Left lung (tissue), 10 donors: ENCODE results near the gene FXN. TPM values are rescaled to one million over a fixed set of nuclear protein-coding genes. Genes with fewer than 3 reads are reported as not detected.
A peak's percentile ranks its signal among the peaks of the same experiment; 100 is the strongest.
"Not testable (repeated sequence)": the region's sequence is repeated elsewhere in the genome, so short reads cannot be mapped to it uniquely, and the experiment has no call there.

Experiments used
- ATAC-seq: fragments of 200-7000 bp; cut with Tn5 transposase; one replicate; pipeline ENCODE4 v1.9.1; 2020; ENCODE audit warnings: moderate library complexity
- DNase-seq, 4 donors: peaks; one replicate each; pipeline ENCODE4 v3.0.0-alpha.2; 2013 to 2020
- H3K27ac ChIP-seq, 2 donors: fragments of 200-600 bp; sonication (generic) in 1 of 2; one replicate each; pipeline versions ENCODE4 v1.5.0 to v1.8.0; 2020 to 2021
- H3K27me3 ChIP-seq, 2 donors: fragments of 200-600 bp; sonication (generic) in 1 of 2; one replicate each; pipeline versions ENCODE4 v1.5.0 to v1.8.0; 2020 to 2021
- H3K36me3 ChIP-seq, 2 donors: fragments of 200-600 bp; sonication (generic) in 1 of 2; one replicate each; pipeline versions ENCODE4 v1.5.0 to v1.8.0; 2020 to 2021
- H3K4me1 ChIP-seq, 2 donors: fragments of 200-600 bp; one replicate each; pipeline ENCODE4 v1.8.0; 2021
- H3K4me3 ChIP-seq, 2 donors: fragments of 200-600 bp; sonication (generic) in 1 of 2; one replicate each; pipeline versions ENCODE4 v1.5.0 to v1.8.0; 2020 to 2021; ENCODE audit warnings: mild to moderate bottlenecking in 1 of 2
- H3K9me3 ChIP-seq, 2 donors: fragments of 200-600 bp; sonication (generic) in 1 of 2; one replicate each; pipeline versions ENCODE4 v1.5.0 to v1.8.0; 2020 to 2021
- CTCF ChIP-seq, 2 donors: fragments of 200-600 bp; sonication (generic) in 1 of 2; IDR thresholded peaks; one replicate each; pipeline versions ENCODE4 v1.5.0 to v1.8.0; 2021; ENCODE audit warnings: antibody characterized with exemption in 2 of 2
- intact Hi-C, 2 donors: fragments of 100-400 bp; cut with DNase I; formaldehyde crosslinking; loops; one replicate each; pipeline versions ENCODE4 v1.11.2 to v1.14.2; 2022
- polyA plus RNA-seq, 6 donors: library from polyadenylated mRNA; unstranded; fragments of 120-200 nt; gene quantifications; one replicate each; pipeline ENCODE4 v1.2.1, GENCODE V29; 2013; ENCODE audit not compliant: insufficient read length in 6 of 6
- total RNA-seq, 2 donors: library from RNA; stranded (reverse); fragmentation: NEBNext Ultra II Directional; extraction: Animal tissue kit (Norgen Biotek cat#: 25700); gene quantifications; one replicate each; pipeline ENCODE4 v1.2.1, GENCODE V29; 2021
- donor health status: DM: no; HTN: yes; CAD: no.
- donor health status: DM: no; HTN: no; CAD: no.

Gene FXN
- total and polyA plus RNA-seq, 8 donors, result 11.0 to 24.2 (median 22.3) TPM

- no peaks in the 10 kb centered on the region for H3K27me3 ChIP-seq
- peaks cover 0 to 32% of the 10 kb centered on the region in 2 donors for H3K36me3 ChIP-seq
- no peak for TF ChIP-seq CTCF (IDR thresholded peaks at IDR 0.05)
- H3K9me3 ChIP-seq, result no peaks in the 10 kb centered on the region
- H3K27ac ChIP-seq, result no peak overlapping the region
- peak; percentile 55 for ATAC-seq
- no peak for DNase-seq
- no peak overlapping the region for H3K4me3 ChIP-seq
- peaks cover 0 to 4% of the 10 kb centered on the region in 2 donors for H3K4me1 ChIP-seq
- intact Hi-C loops, result no loop called here
Measured at GRCh38 chr9:69044240-69045219, 9.0 kb downstream of the FXN start.

- no peak overlapping the region for H3K4me3 ChIP-seq
- ATAC-seq (no peak), DNase-seq (no peak)
- no peaks in the 10 kb centered on the region for H3K27me3 ChIP-seq
- peaks cover 0 to 37% of the 10 kb centered on the region in 2 donors for H3K36me3 ChIP-seq
- H3K9me3 ChIP-seq, result no peaks in the 10 kb centered on the region
- no peak overlapping the region for H3K27ac ChIP-seq
- TF ChIP-seq CTCF (IDR thresholded peaks at IDR 0.05), result no peak
- H3K4me1 ChIP-seq, result peaks cover 0 to 4% of the 10 kb centered on the region in 2 donors
- intact Hi-C loops, result no loop called here
Measured at GRCh38 chr9:69045821-69046220, 10.3 kb downstream of the FXN start.

- TF ChIP-seq CTCF (IDR thresholded peaks at IDR 0.05), result no peak
- Histone ChIP-seq H3K27me3 (no peaks in the 10 kb centered on the region), H3K4me1 (peaks cover 0 to 4% of the 10 kb centered on the region in 2 donors), H3K27ac (no peak overlapping the region), H3K9me3 (no peaks in the 10 kb centered on the region), H3K4me3 (no peak overlapping the region), H3K36me3 (peaks cover 0 to 37% of the 10 kb centered on the region in 2 donors)
- no peak for ATAC-seq
- DNase-seq, result no peak
- intact Hi-C loops, result no loop called here
Measured at GRCh38 chr9:69046723-69047122, 11.2 kb downstream of the FXN start.

- Histone ChIP-seq H3K4me3 (no peak overlapping the region), H3K9me3 (no peaks in the 10 kb centered on the region), H3K27me3 (no peaks in the 10 kb centered on the region), H3K4me1 (peaks cover 0 to 4% of the 10 kb centered on the region in 2 donors), H3K27ac (no peak overlapping the region), H3K36me3 (peaks cover 0 to 37% of the 10 kb centered on the region in 2 donors)
- no peak for TF ChIP-seq CTCF (IDR thresholded peaks at IDR 0.05)
- DNase-seq, result no peak
- ATAC-seq, result no peak
- intact Hi-C loops, result no loop called here
Measured at GRCh38 chr9:69047371-69047770, 11.8 kb downstream of the FXN start.

GRCh38 chr9:69049094-69049493 is 13.5 kb downstream of the FXN start:
- Histone ChIP-seq H3K9me3 (no peaks in the 10 kb centered on the region), H3K27me3 (no peaks in the 10 kb centered on the region), H3K27ac (no peak overlapping the region), H3K4me3 (no peak overlapping the region), H3K4me1 (peaks cover 0 to 7% of the 10 kb centered on the region in 2 donors), H3K36me3 (peaks cover 0 to 37% of the 10 kb centered on the region in 2 donors)
- no peak for DNase-seq
- intact Hi-C loops, result no loop called here
- ATAC-seq, result peak; percentile 20
- TF ChIP-seq CTCF (IDR thresholded peaks at IDR 0.05), result no peak

GRCh38 chr9:69050936-69051335 is 15.4 kb downstream of the FXN start:
- intact Hi-C loops, H3K4me3 ChIP-seq, ATAC-seq, H3K27me3 ChIP-seq, DNase-seq, H3K27ac ChIP-seq, H3K9me3 ChIP-seq: not testable (repeated sequence)
- peaks cover 2 to 14% of the 10 kb centered on the region in 2 donors for H3K4me1 ChIP-seq
- H3K36me3 ChIP-seq, result peaks cover 0 to 41% of the 10 kb centered on the region in 2 donors
